Epithelial cell of esophagus (primary cell): ENCODE results near the gene BPGM.

Source experiments
- DNase-seq: peaks from one replicate; pipeline ENCODE4 v3.0.0; 2010; ENCODE audit warnings: low read depth
- H3K4me3 ChIP-seq: 2 replicates; pipeline ENCODE4 v1.5.1; 2011; ENCODE audit warnings: mild to moderate bottlenecking, low read length, control low read depth
- CTCF ChIP-seq: IDR thresholded peaks from 2 replicates; pipeline ENCODE4 v1.5.1; 2011; ENCODE audit warnings: low read depth, mild to moderate bottlenecking, low read length, control low read depth, inconsistent platforms; ENCODE audit not compliant: insufficient read depth; ENCODE audit errors: missing control alignments

The BPGM gene

GRCh38 chr7:134726581-134726980, 79.9 kb downstream of the BPGM start:
- DNase-seq = no peak
- no peak overlapping the region for H3K4me3 ChIP-seq
- no peak for TF ChIP-seq CTCF

GRCh38 chr7:134727711-134728110, 81.1 kb downstream of the BPGM start:
- no peak for DNase-seq
- no peak for TF ChIP-seq CTCF
- H3K4me3 ChIP-seq = no peak overlapping the region
